Raji (cell line): ENCODE data around the gene CDH13.

Experiments used
- POLR2A ChIP-seq: IDR thresholded peaks from 2 replicates; pipeline ENCODE4 v1.6.1; 2011; ENCODE audit warnings: low read depth, low read length, control low read depth; ENCODE audit not compliant: insufficient read depth

CDH13 gene

DNA sequence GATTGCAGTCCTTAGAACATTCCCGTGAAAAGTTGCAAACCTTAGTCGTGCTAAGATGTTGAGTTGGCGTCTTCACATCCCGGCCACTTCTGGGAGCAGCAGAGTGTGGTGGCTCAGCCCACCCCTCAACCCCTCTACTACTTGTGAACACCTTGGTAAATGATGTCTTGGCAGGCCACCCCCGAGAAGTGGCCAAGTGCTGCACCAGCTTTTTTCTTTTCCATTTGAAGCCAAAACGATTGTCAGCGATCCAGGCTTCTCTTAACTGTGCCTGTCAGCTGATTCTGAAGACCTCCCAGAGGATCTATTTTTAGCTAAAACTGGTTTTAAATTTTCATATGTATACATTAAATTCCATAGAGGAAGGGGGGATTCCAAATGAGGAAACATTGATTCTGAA lies 247.5 kb downstream of the CDH13 start:
- no peak for TF ChIP-seq POLR2A

GRCh38 chr16:82874672-82875071 lies 247.9 kb downstream of the CDH13 start:
- no peak for TF ChIP-seq POLR2A

- no peak for TF ChIP-seq POLR2A
Measured at GRCh38 chr16:82876951-82877350, 250.2 kb downstream of the CDH13 start.

GRCh38 chr16:82878466-82878865 lies 251.7 kb downstream of the CDH13 start:
- no peak for TF ChIP-seq POLR2A

- TF ChIP-seq POLR2A = no peak
Measured at GRCh38 chr16:82880346-82880745, 253.6 kb downstream of the CDH13 start.

GRCh38 chr16:82881516-82881915 lies 254.7 kb downstream of the CDH13 start:
- TF ChIP-seq POLR2A = no peak

DNA sequence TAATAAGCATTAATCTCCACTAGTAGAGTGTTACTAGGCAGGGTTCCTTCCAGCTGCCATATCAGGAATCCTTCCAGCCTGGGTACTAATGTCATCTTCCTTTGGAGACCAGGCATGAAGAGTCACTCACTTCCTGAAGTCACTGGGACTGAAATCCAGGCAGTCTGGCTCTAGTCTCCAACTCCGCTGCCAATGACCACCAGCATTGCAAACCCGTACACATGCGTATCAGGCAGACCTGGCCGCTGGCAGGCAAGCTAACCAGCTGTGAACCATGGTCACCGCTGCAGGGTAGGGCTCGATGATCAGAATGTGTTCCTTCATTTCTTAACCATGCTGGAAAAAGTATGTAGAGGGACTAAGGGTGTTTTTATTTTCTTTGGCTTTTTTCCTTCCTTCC lies 255.5 kb downstream of the CDH13 start:
- TF ChIP-seq POLR2A = no peak

- no peak for TF ChIP-seq POLR2A
Measured at GRCh38 chr16:82882982-82883835, 256.4 kb downstream of the CDH13 start.

DNA sequence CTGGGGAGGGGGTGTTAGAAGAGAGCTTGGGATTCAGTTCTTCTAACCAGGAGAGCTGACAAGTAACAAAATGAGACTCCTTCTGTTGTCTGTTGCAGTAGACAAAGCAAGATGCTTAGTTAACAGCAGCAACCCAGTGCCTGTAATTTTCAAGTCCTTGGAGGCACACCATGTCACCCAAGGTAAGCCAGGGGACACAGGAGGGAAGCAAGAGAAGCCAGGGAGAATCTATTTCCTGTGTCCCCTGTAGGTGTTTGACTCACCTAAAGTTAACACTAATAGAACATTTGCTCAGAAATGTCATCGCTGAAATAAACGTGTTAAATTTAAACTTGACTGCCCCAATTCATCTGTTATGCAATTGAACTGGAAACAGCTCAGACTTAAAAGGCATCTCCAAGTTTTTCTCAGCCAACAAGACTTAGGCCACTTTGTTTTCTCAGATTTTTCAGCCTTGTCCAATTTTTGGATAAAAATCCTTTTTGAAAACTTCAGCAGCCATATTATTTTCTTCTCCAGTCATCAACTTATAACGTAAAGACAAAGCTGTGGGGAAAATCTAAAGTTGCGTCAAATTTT lies 257.6 kb downstream of the CDH13 start:
- no peak for TF ChIP-seq POLR2A

GRCh38 chr16:82886146-82886545 lies 259.4 kb downstream of the CDH13 start:
- no peak for TF ChIP-seq POLR2A

DNA sequence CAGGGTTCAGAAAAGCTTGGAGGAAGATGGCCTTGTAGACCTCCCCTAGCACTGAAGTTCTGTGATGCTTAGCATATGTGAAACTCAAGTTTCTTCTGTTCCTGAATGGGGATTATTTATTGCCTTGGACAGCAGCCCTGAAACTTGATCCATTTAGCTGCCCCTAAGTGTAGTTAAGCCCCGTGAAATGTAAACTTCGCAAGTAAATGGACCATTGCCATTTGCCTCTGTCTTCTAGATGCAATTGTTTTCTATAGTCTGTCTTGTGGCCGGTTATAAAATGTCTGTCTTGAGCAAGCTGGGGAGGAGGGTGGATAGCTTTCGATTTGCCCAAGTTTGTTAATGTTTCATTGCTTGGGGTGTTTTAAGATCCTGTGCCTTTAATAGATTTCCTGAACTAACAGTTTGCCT lies 261.8 kb downstream of the CDH13 start:
- TF ChIP-seq POLR2A = no peak

DNA sequence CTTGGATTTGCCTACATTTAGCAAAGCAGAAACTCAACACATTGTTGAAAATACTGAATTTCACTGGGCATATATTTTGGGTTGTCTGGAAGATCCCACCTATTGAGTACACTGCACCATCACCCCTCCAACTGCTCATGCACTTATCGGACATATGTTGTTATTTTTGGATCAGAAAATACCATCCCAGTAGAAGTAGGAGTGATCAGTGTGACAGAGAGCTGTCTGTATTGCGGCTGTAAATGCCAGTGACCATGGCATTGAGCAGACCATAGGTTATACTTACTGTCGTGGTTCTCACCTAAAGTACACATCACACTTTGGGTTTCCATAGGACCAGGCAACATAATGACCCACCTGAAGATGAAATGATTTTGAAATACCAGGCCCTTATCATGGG lies 264.7 kb downstream of the CDH13 start:
- TF ChIP-seq POLR2A = no peak

- TF ChIP-seq POLR2A = no peak
Measured at GRCh38 chr16:82891918-82892317, 265.1 kb downstream of the CDH13 start.

GRCh38 chr16:82892324-82892723 lies 265.6 kb downstream of the CDH13 start:
- TF ChIP-seq POLR2A = no peak

GRCh38 chr16:82895843-82896242 lies 269.1 kb downstream of the CDH13 start:
- no peak for TF ChIP-seq POLR2A

DNA sequence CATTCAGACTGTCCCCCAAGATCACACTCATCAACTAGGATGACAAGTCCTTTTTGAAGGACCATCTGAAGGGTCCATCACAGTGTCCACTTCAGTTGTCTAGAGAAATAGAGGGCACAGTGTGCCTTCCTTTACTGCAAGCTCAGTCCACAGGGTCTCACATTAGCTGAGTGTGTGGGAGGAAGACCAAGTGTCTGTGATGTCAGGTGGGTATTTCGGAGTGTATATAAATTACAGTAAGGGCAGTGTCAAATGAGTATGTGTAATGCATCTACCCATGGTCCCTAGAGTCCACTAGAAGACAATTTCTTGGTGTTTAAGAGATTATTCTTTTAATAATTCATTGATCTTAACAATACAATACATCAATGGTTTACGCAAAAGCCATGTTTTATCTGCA lies 272.2 kb downstream of the CDH13 start:
- no peak for TF ChIP-seq POLR2A
